GM10248 (cell line): ENCODE data around the gene GUF1.

Experiments used
- CTCF ChIA-PET: fragments of 300-600 bp; sonication (Branson Sonifier 250); formaldehyde crosslinking; extraction: SDS; loops from one replicate; lab custom pipeline; 2021; ENCODE audit warnings: antibody characterized with exemption; lab: Yijun Ruan, JAX
- POLR2A ChIA-PET: fragments of 350-650 bp; sonication (Branson Sonifier 250); formaldehyde crosslinking; extraction: SDS; loops from one replicate; lab custom pipeline; 2020; ENCODE audit warnings: antibody characterized with exemption; lab: Yijun Ruan, JAX
- DNase-seq: peaks from one replicate; pipeline ENCODE4 v3.0.0; 2012; ENCODE audit errors: extremely low spot score
- TF ChIP-seq, protein P1 (sequence below): IDR thresholded peaks from 2 replicates; pipeline ENCODE4 v1.5.1; 2012; ENCODE audit warnings: mild to moderate bottlenecking, low read depth; ENCODE audit errors: extremely low read depth, missing control alignments, control extremely low read depth

The GUF1 gene

DNA sequence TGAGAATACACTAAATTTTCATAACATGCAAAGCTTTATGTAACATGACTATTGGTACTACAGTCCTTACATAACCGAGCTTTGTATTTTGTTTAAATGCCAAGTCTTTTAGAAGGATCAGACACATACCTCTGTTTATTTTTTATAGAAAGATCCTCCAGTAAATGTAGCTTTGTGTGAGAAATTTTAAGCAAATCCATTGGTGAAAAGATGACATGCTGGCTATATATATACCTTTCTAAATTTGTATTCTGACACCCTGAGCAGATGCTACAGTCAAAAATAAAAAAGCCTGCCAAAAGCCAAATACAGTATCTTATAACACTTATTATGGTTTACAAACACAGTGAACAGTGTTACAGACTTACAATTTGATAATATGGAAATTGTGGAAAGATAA lies 26.8 kb upstream of the GUF1 start, which contains the start of gene YIPF7:
Gene YIPF7, minus strand, starts transcription at position 201 of the 400 bp plus-strand sequence. CDS start 1,525 bp downstream, outside the sequence.
- CTCF ChIA-PET, result interaction anchor here (1.2 kb wide), 1 partner anchor 9 kb away, joined by 4 read pairs; no protein-coding TSS in a partner anchor
- TF ChIP-seq, protein P1, sequence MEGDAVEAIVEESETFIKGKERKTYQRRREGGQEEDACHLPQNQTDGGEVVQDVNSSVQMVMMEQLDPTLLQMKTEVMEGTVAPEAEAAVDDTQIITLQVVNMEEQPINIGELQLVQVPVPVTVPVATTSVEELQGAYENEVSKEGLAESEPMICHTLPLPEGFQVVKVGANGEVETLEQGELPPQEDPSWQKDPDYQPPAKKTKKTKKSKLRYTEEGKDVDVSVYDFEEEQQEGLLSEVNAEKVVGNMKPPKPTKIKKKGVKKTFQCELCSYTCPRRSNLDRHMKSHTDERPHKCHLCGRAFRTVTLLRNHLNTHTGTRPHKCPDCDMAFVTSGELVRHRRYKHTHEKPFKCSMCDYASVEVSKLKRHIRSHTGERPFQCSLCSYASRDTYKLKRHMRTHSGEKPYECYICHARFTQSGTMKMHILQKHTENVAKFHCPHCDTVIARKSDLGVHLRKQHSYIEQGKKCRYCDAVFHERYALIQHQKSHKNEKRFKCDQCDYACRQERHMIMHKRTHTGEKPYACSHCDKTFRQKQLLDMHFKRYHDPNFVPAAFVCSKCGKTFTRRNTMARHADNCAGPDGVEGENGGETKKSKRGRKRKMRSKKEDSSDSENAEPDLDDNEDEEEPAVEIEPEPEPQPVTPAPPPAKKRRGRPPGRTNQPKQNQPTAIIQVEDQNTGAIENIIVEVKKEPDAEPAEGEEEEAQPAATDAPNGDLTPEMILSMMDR, result no peak
- POLR2A ChIA-PET, result no interaction called here
- DNase-seq, result no peak

DNA sequence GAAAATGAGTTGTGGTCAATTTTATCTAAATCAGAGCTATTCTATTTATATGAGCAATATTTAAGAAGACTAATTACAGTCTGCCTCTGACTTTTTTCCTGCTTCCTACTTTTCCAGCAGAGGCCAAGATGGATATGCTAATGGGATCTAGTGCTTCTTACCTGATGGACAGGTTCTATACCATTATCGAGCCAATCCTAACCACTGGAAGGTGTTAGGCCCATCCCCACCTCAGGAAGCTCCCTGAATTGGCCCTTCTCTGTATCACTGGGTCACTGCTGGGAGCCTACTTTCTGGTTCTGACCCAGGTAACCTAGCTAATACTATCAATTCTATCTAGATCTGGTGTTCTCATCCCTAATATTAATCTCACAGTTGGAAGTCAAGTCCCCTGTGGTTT lies 26.2 kb upstream of the GUF1 start:
- TF ChIP-seq, protein P1, result no peak
- ChIA-PET POLR2A (no interaction called here), CTCF (no interaction called here)
- DNase-seq, result no peak

DNA sequence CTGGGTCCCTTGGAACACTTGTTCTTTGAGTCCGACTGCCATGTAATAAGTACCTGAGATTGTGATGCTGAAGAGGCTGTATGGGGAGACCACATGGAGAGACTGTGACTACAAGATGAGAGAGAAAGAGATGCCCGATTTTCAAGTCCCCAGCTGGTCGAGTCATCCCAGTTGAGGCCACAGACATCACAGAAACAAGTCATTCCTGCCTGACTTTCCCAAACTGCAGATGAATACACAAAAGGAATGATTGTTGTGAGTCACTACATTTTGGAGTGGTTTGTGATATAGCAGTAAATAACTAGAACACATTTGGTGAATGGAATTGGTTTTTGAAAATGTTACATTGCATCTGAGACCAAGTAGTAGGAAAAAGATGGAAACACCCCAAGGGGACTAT lies 17.8 kb upstream of the GUF1 start:
- CTCF ChIA-PET, result interaction anchor here (1.4 kb wide), 1 partner anchor 19 kb away, joined by 3 read pairs; no protein-coding TSS in a partner anchor
- TF ChIP-seq, protein P1, result no peak
- no peak for DNase-seq
- POLR2A ChIA-PET, result no interaction called here

DNA sequence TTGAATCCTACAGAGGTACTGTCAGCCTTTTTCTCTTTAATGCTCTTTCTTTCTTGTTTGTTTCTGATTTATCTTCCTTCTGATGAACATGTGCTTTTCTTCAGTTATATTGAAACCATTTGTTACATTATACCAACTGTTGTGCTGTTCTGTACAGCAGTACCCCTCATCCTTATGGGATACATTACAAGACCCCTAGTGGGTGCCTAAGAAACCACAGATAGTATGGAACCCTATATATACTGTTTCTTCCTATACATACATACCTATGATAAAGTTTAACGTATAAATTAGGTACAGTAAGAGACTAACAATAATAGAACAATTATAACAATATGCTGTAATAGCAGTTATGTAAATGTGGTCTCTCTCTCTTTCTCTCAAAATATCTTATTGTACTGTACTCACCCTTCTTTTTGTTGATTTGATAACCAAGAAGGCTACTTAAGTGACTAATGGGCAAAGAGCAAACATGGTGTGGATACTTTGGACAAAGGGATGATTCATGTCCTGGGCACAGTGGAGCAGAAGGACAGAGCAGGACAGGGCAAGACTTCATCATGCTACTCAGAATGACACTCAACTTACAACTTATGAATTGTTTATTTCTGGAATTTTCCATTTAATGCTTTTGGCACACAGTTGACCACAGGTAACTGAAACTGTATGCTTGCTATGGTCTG lies 16.1 kb upstream of the GUF1 start:
- POLR2A ChIA-PET, result no interaction called here
- DNase-seq, result no peak
- TF ChIP-seq, protein P1, result no peak
- CTCF ChIA-PET, result interaction anchor here (1.5 kb wide), 1 partner anchor 10 kb away, joined by 4 read pairs; no protein-coding TSS in a partner anchor

DNA sequence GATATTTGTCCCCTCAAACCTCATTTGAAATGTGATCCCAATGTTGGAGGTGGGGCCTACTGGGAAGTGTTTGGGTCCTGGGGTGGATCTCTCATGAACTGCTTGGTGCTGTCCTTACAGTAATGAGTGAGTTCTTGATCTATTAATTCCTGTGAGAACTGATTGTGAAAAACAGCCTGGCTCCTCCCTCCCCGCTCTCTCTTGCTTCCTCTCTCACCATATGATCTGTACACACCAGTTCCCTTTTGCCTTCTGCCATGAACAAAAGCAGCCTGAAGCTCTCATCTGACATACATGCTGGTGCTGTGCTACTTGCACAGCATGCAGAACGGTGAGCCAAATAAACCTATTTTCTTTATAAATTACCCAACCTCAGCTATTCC lies 15.6 kb upstream of the GUF1 start:
- no peak for DNase-seq
- TF ChIP-seq, protein P1, result no peak
- ChIA-PET POLR2A (no interaction called here), CTCF (interaction anchor here (1.5 kb wide), 1 partner anchor 9 kb away, joined by 4 read pairs; no protein-coding TSS in a partner anchor)

DNA sequence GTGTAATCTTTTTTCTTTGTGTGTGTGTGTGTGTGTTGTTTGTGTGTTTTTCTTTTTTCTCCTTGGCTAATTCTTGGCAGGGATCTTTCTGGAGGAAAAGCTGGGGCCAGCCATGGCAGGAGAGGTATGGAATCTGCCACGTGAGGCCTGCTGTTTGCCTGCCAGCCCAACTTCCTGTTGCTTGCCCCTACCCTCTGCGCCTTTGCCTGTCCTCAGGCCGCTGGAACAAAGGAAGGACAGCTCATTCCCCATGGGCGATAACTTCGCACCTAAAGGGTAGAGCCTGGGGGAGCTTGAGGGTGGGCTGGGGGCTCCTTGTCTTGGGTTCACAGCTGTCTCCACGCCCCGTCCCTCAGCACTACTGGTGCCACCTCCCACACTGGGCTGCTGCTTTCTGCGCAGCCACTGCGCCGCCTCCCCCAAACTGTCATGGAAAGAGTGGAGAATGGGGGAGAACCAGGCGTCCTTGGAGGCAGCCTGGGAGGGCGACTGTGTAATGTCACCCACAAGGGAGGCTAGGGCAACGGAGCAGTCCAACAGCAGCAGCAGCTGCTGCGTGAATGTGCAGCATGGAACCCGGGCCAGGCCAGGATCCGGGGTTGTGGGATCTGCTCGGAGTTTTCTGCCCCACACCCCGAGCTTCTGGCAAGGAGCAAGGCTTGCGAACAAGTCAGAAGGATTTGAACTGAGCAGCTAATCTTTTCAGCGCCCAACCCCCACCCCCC lies 14.5 kb upstream of the GUF1 start:
- POLR2A ChIA-PET, result interaction anchor here (0.6 kb wide), 1 partner anchor 32 kb away, joined by 3 read pairs; no protein-coding TSS in a partner anchor
- CTCF ChIA-PET, result interaction anchor here (1.2 to 1.5 kb wide), 3 partner anchors 8 to 35 kb away, joined by 3 to 4 read pairs (median 3); no protein-coding TSS in a partner anchor
- DNase-seq, result no peak
- TF ChIP-seq, protein P1, result no peak
